ENCODE measurements around the gene AK1. TPM values are rescaled to one million over a fixed set of nuclear protein-coding genes. Genes with fewer than 3 reads are reported as not detected.

Gene AK1
- total RNA-seq, 2 experiments from 2014 or later, result 46.7 to 52.6 TPM

- POLR2A ChIA-PET, result no interaction called here
- no peak overlapping the region for H3K27ac Mint-ChIP-seq
- no peaks in the 10 kb centered on the region for H3K4me1 Mint-ChIP-seq (ENCODE audit: low read depth)
- Histone ChIP-seq H3K4me1 (ENCODE audit: insufficient read depth, low read length) (no peaks in the 10 kb centered on the region), H3K27ac (ENCODE audit: low read depth in 1 of 2, low read length in 2 of 2) (no peak overlapping the region), H3K9me3 (ENCODE audit: control insufficient read depth in 1 of 2, insufficient read depth in 1 of 2, low read length in 2 of 2) (no peaks in the 10 kb centered on the region), H3K27me3 (ENCODE audit: control insufficient read depth in 1 of 2, insufficient read depth in 2 of 2, low read length in 2 of 2) (no peaks in the 10 kb centered on the region), H3K36me3 (ENCODE audit: insufficient read depth, low read length) (peaks cover 7% of the 10 kb centered on the region), H3K4me3 (ENCODE audit: low read length) (no peak overlapping the region)
- ATAC-seq (ENCODE audit: poor library complexity) (no peak), DNase-seq (peak in 1 of 14 experiments; percentile 16)
- no peak overlapping the region for H3K4me3 Mint-ChIP-seq
- CTCF ChIA-PET, result no interaction called here
- intact Hi-C loops (cut with DNase I, micrococcal nuclease), result no loop called here
- no peaks in the 10 kb centered on the region for H3K27me3 Mint-ChIP-seq
- TF ChIP-seq CTCF (IDR thresholded peaks at IDR 0.05), result no peak
- H3K9me3 Mint-ChIP-seq, result no peaks in the 10 kb centered on the region
- H3K36me3 Mint-ChIP-seq (ENCODE audit: low read depth), result peaks cover 8% of the 10 kb centered on the region
Measured at GRCh38 chr9:127825319-127826051, 52.0 kb downstream of the AK1 start.

- H3K27ac Mint-ChIP-seq, result no peak overlapping the region
- Histone ChIP-seq H3K4me1 (ENCODE audit: insufficient read depth, low read length) (no peaks in the 10 kb centered on the region), H3K9me3 (ENCODE audit: control insufficient read depth in 1 of 2, insufficient read depth in 1 of 2, low read length in 2 of 2) (no peaks in the 10 kb centered on the region), H3K27ac (ENCODE audit: low read depth in 1 of 2, low read length in 2 of 2) (no peak overlapping the region), H3K27me3 (ENCODE audit: control insufficient read depth in 1 of 2, insufficient read depth in 2 of 2, low read length in 2 of 2) (no peaks in the 10 kb centered on the region), H3K4me3 (ENCODE audit: low read length) (no peak overlapping the region), H3K36me3 (ENCODE audit: insufficient read depth, low read length) (peaks cover 24% of the 10 kb centered on the region)
- POLR2A ChIA-PET, result no interaction called here
- H3K9me3 Mint-ChIP-seq, result no peaks in the 10 kb centered on the region
- peaks cover 24% of the 10 kb centered on the region for H3K36me3 Mint-ChIP-seq (ENCODE audit: low read depth)
- CTCF ChIA-PET, result no interaction called here
- intact Hi-C loops (cut with DNase I, micrococcal nuclease), result no loop called here
- DNase-seq, result no peak
- H3K27me3 Mint-ChIP-seq, result no peaks in the 10 kb centered on the region
- no peak for ATAC-seq (ENCODE audit: poor library complexity)
- no peak overlapping the region for H3K4me3 Mint-ChIP-seq
- no peak for TF ChIP-seq CTCF (IDR thresholded peaks at IDR 0.05)
- H3K4me1 Mint-ChIP-seq (ENCODE audit: low read depth), result no peaks in the 10 kb centered on the region
Measured at GRCh38 chr9:127822108-127822507, 55.4 kb downstream of the AK1 start.

- POLR2A ChIA-PET, result no interaction called here
Measured at GRCh38 chr9:127818574-127818973, 58.9 kb downstream of the AK1 start.

More at GRCh38 chr9:127818574-127818973, 58.9 kb downstream of the AK1 start:
- no peak overlapping the region for H3K27ac ChIP-seq (ENCODE audit: low read depth in 1 of 2, low read length in 2 of 2)
- Mint-ChIP-seq H3K27me3 (no peaks in the 10 kb centered on the region), H3K27ac (no peak overlapping the region), H3K4me1 (ENCODE audit: low read depth) (no peaks in the 10 kb centered on the region), H3K4me3 (no peak overlapping the region), H3K9me3 (no peaks in the 10 kb centered on the region), H3K36me3 (ENCODE audit: low read depth) (peaks cover 37% of the 10 kb centered on the region)
- no peak for DNase-seq
- no peak for TF ChIP-seq CTCF (IDR thresholded peaks at IDR 0.05)
- H3K4me1 ChIP-seq (ENCODE audit: insufficient read depth, low read length), result no peaks in the 10 kb centered on the region
- intact Hi-C loops (cut with DNase I, micrococcal nuclease), result no loop called here
- no peaks in the 10 kb centered on the region for H3K9me3 ChIP-seq (ENCODE audit: control insufficient read depth in 1 of 2, insufficient read depth in 1 of 2, low read length in 2 of 2)
- CTCF ChIA-PET, result no interaction called here
- ATAC-seq (ENCODE audit: poor library complexity), result no peak
- peaks cover 36% of the 10 kb centered on the region for H3K36me3 ChIP-seq (ENCODE audit: insufficient read depth, low read length)
- H3K27me3 ChIP-seq (ENCODE audit: control insufficient read depth in 1 of 2, insufficient read depth in 2 of 2, low read length in 2 of 2), result no peaks in the 10 kb centered on the region
- no peak overlapping the region for H3K4me3 ChIP-seq (ENCODE audit: low read length)

All from CD4-positive, alpha-beta T cell (primary cell).